HG03432 (cell line): ENCODE data around the gene LPCAT1.
"Not testable (repeated sequence)": the region's sequence is repeated elsewhere in the genome, so short reads cannot be mapped to it uniquely, and the experiment has no call there.

ENCODE experiments used
- ATAC-seq: cut with Tn5 transposase; IDR thresholded peaks from one replicate; pipeline ENCODE4 v1.9.1; 2021; ENCODE audit warnings: mild to moderate bottlenecking, moderate library complexity; ENCODE audit not compliant: unreplicated experiment

The LPCAT1 gene

DNA sequence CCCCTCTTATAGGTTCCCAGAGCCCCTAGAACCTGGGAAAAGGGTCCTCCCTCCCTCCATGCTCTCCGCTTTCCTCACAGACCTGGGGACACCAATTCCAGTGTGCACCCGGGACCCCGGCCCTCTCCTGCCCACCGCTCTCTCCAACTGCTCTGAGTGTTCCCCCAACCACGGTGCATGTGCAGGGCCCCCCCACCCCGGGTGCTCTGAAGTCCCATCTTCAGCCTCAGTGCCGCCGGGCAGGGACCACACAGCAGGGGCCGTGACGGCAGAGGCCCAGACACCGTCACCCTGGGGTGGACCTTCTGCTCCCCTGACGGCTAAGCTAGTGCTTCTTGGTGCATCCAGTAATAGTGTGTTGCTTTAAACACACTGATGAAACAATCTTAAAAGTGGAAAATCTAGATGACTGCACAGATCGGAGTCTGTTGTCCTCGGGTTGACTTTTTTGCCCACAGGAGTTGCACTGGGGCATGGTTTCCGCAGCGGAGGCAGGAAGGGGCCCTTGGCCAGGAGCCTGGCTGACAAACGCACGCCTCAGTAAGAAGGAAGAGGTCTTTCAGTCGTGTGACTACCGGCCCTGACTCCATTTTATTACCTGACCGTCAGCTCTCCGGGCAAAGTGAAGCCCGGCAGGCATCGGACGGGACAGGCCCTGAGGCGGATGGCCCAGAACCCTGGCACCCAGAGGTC is 42.3 kb downstream of the LPCAT1 start:
- ATAC-seq = no peak

DNA sequence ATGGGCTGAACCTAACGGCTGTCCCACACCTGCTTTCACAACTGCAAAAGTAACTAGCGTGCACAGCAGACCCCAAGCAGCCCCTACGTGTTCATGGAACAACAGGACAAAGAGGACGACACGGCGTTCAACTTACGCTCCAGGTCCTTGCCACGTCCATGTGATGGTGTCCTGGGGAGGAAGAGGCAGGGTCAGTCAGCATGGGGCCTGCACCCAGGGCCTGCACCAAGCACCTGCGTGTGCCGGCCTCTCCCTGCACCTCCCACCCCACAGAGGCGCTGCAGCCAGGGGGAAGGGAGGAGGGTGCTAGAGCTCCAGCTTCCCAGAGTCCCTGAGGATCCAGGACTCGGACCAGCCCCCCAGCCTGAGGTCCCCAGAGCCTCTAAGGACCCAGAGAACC is 43.0 kb downstream of the LPCAT1 start:
- ATAC-seq = no peak

DNA sequence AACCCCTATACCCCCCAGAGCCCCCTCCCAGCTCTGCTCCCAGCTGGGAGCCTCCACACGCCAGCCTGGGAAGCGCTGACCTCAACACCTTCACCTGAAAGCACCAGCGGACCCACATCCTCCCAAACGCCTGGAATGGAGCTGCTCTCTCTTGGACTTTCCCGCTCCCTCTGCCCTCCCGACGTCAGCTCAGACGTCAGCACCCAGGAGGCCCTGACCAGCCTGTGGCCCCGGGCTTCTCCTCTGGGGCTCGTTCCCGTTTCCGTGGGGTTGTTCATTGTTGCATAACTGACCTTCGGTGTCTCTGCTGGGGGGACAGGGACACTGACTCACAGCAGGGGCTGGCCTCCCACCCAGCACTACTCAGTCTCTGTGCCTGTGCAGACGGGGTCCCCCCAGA is 43.5 kb downstream of the LPCAT1 start:
- no peak for ATAC-seq

DNA sequence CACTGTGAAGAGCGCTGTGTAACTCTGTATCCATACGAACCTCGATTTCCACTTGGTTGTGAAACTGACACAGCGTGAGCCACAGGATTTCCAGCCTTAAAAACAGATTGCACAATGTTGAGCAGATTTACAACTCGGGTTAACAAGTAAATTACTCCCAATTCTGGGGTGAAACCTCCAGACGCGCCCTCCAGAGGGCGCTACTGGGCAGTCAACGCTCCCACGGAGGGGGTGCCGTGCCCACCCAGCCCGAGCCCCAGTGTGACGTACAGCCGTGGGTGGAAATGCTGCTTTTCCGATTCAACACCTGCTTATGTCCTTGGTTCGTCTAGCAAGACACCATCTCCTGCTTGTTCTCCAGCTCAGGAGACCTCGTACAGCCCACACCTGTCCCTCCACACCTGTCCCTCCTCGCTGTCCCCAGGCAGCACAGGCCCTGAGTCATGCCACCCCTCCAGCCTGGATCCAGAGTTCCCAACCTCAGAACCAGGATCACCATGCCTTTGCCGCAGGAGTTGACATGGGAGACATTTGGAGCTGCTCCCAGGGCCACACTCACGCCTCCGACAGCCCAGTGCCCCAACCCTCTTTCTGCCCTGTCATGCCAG is 44.1 kb downstream of the LPCAT1 start:
- no peak for ATAC-seq

DNA sequence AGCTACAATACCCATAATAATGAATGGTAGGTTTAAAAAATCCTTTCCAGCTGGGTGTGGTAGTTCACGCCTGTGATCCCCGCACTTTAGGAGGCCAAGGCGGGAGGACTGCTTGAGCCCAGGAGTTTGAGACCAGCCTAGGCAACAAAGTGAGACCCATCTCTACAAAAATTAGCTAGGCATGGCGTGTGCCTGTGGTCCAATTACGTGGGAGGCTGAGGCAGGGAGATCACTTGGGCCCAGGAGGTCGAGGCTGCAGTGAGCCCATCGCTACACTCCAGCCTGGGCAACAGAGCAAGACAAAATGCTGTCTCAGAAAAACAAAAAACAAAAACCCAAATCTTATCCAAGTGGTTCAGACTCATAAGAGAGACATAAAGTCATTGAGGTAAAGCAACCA is 44.7 kb downstream of the LPCAT1 start:
- no peak for ATAC-seq

DNA sequence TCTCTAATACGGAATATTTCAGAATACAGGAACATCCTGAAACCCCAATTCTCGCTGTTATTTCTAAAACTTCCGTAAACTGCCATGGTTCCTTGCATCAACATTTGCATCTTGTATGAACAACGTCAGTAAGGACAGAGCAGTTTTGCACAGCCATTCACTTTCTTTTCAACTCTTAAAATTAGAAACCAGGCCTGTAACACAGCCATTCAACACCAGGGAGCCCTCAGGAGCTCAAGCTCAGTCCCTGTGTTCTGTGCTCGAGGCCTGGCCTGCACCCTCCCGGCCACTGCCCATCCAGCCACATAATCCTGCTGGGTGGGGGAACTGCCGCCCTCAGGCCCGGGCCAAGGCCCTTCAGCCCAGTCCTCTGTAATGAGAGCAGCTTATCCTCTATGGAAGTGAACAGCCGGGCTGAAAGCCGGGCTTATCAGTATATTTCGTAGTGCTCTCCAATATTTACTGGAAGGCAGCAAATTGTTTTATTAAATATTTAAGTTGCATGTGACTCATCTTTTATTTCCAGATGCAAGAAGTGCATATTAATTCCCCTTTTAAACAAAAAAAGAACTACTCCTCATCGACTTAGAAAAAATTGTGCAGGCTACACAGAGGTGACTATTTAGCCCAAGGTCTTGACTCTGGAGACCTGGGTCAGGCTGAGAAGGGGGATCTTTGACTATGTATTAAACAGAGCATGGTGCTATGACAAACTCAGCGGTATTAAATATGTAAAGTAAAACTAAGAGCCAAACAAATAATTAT is 45.3 kb downstream of the LPCAT1 start:
- no peak for ATAC-seq

DNA sequence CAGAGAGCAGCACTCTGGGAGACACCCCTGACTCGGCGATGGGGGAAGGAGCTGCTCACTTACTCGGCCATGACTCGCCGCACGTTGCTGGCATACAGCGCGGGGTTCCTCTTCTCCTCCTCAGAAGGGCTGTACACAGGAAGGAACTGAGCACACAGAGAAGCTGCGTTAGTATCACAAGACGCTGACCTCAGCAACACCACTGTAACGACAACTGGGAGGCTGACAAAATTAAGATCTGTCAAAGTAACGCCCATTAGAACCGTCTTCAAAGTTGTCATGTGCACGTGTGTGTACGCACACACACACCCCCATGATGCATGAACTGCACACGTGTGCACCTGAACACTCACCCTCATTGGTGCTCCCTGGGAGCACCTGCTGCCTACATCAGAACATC is 46.4 kb downstream of the LPCAT1 start:
- no peak for ATAC-seq

DNA sequence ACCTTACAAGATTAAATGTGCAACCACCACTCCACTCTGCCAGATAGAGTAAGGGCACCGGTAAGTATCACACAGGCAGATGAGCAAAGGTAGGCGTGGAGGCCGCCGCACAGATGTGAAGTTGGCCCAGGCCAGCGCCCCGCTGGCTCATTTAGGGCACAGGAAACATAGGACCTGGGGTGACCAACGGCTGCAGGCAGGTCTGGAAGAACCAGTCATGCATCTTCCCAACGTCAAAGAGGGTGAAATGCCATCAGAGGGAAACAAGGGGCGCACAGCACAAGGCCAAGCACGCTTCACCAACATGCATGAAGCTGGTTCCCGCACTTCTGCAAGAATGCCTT is 46.8 kb downstream of the LPCAT1 start:
- no peak for ATAC-seq

DNA sequence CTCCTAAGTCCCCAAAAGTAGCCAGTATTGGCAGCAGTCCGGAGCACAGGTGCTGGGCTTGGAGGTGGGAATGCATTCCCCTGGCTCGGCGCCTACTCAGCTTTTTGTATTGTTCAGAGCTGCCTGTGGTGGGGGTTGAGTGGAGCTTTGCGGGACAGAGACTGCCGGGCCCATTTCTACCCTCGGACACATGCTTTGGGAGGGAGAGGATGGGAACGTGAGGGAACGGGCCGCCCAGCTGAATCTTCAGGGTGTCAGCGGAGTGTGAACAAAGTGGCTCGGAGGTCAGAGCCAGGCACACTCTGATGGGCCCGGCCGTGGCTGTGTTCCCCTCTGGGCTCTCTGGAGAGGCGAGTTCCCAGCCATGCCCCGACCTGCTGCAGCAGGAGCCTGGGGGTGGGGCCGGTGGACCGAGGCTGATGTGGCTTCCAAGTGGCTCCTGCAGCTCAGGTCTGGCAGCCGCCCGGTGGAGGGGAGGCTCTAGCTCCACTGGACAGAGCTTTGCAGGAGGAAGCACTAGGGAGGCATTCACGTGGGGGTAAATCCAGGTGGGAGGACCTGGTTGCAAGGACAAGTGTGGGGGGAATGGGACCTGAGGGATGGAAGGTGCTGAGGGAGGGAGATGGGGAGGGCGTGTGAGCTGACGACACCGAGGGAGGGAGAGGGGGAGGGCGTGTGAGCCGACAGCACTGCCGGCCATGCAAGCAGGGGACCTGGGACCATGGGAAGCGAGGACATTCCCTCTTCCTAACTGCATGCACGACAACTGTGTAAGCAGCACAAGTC is 47.4 kb downstream of the LPCAT1 start:
- ATAC-seq = no peak

DNA sequence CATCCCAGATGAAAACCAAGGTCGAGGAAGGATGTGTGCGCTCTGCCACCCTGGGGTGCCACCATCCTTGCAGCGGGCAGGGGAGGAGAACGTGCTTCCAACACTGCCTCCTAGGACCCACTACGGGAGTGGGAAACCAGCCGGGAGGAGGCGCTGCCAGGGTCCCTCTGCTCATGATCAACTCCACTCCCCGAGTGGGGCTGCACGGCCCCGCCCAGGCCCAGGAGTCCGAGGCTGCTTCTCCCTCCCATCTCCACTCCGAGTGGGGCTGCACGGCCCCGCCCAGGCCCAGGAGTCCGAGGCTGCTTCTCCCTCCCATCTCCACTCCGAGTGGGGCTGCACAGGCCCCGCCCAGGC is 48.2 kb downstream of the LPCAT1 start:
- not testable (repeated sequence) for ATAC-seq

DNA sequence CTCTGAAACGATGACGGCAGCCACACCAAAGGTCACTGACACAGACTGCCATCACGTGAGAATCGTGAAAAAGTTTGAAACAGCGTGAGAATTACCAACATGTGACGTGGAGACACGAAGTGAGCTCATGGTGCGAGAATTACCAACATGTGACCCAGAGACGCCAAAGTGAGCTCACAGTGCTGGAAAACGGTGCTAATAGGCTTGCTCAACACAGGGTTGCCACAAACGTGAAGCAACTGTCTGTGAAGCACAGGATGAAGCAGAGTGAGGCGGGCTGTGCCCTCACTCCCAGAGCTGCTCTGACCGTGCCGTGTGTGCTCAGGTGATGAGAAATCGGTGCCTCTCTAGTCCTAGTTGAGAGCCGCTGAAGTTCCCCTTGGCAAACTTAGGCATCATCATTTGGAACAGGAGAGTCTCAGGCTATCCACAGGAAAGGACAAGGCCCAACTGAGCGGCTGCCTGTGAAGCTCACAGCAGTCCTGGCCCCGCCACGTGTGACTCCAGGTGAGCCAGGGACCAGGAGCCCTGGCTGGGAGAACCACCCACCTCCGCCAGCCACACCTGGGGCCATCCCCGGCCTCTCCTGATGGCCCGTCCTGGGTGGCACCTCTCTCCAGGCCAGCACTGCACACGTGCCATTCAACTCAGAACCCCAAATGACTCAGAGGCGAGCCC is 48.8 kb downstream of the LPCAT1 start:
- ATAC-seq = no peak

DNA sequence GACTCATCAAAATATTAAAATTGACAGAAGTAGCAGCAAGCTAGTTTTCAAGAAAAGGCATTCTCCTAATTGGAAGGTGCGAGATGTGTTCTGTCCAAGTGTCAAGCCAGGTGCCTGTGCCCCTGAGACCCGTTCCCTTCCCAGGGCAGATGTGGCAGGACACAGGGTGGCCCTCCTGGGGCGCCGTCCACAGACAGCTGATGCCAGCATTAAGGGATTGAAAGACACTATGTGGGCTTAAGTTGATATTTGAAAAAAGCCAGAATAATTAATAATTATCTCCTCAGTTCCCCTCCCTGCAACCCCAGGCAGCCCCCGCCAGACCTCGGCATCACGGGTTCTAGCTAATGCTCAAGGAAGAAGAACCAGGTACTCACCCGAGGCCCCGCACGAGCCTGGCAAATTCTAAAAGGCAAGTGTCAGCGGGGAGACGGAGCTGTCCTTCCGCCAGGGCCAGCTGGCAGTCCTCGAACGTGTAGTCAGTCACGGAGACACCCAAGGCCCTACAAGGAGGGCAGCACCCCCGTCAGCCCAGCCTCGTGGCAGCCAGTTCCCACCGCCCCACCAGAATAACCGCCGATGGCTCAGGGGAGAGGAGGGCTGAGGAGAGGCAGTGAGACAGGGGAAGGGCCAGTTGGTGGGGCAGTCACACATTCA is 49.4 kb downstream of the LPCAT1 start:
- no peak for ATAC-seq

DNA sequence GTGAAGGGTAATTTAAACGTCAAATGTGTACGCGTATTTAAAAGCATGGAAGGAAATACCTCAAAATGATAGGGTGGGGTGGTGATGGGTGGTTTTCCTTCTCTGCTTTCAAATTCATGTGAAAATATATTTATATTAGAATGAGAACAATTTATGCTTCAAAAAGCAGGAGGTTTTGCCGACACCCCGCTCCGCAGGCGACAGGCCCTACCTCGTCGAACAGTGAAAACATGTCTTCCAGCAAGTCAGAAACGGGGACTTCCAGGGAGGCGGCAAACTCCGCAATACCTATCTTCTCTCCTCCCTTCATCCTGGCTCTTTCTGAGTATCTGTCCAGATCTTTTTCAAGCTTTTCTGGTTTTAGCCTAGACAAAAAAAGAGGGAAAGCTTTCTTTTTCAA is 50.0 kb downstream of the LPCAT1 start:
- no peak for ATAC-seq

DNA sequence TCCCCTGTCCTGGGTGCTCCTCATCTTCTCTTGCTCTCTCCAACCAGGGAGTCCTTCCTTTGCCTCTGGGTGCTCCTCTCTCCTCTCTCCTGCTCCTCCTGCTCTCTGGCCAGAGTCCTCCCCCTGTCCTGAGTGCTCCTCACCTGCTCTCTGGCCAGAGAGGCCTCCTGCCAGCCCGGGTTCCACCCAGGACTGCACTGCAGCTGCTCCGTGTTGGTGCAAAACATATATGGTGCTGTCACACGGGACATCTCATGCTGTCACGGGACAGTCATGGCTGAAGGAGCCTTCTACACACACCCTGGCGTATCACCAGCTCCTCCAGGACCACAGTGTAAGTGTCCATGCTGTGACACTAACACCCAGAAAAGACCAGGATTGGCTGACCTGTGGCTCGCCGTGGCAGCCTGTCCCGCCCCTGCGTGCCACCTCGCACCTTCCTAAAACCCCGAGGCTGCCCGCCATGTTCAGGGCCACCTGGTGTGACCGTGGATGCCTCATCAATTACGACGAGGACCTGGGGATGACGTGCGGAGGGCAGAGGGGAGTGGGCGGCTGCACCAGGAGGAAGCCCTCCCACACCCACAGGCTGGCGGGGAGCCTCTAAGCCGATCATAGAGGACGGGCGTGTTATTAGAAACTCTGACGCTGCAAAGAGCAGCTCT is 50.7 kb downstream of the LPCAT1 start:
- ATAC-seq = no peak

DNA sequence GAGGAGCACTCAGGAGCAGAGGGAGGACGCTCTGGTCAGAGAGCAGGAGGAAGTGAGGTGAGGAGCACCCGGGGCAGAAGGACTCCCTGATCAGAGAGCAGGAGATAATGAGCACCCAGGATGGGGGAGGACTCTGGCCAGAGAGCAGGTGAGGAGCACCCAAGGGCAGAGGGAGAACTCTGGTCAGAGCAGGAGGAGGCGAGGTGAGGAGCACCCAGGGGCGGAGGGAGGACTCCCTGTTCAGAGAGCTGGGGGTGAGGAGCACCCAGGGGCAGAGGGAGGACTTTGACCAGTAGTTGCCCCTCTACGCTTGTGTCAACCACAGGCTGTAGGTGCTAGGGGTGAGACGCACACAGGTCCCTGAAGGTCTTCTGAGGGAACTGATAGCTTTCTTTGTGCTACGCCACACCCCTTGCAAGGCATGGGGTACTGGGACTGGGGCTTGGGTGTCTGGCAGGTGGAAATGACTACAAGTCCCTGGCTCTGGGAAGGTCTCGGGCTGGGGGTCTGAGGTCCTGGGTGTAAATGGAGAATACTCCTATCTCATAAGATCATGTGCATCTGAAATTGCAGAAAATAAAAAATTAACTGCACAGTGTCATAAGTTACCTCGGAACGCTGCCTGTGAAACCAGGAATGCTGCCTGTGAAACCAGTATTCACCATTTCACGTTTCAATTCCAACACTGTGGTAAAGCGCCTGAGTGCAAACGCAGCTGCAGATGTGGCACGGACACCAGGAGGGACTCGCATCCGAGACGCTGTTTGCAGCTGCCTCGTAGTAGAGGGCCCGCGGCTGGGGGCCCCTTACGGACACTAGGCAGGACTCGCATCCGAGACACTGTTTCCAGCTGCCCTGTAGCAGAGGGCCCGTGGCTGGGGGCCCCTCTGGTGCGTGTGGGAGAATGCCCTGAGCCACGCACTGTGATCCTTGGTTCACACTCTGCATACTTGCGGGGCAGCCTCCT is 51.5 kb downstream of the LPCAT1 start:
- ATAC-seq = no peak

DNA sequence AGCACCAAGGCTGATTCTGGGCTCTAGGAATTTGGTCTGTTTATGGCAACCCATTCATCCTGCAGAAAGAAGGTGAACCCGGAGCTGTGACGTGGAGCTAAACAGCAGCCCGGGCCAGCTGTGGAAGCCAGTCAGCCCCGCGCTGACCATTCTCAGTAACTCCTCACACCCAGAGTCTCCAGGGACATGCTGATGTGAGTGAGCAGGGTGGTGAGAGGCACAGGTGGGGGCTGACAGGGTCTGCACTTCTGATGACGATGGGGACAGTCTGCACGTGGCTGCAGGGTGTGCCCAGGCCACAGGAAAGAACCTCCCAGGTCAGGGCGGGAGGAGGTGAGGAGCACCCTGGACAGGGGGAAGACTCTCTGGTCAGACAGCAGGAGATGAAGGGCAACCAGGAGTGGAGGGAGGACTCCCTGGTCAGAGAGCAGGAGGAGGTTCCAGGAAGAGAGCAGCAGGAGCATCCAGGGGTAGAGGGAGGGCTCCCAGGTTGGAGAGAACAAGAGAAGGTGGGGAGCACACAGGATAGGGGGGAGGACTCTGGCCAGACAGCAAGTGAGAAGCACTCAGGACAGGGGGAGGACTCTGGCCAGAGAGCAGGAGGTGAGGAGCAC is 52.4 kb downstream of the LPCAT1 start:
- no peak for ATAC-seq

DNA sequence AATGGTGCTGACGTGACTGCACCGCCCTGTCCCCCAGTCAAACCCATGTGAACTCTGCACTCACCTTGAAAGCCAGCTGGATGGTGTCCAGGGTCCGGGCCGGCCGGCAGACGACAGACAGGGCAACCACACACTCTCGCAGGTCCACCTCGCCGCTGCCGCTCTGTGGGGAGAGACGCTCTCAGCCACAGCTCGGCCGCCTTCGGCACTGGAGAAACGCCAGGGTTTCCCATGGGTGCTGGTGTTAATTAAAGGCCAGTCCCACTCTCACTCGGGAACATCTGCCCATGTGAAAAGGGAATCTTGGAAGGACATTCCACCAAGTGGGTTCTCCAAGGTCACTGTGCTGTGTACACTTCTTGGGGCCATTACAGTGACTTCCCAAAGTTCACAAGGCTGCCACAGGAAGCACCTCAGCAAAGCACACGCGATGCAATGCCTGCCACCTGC is 53.0 kb downstream of the LPCAT1 start:
- no peak for ATAC-seq
